VCaP (cell line): ENCODE data around the gene AP1B1.

Experiments
- H3K27ac ChIP-seq: fragments of 450-650 bp; 2 replicates; pipeline ENCODE4 v1.5.1; 2017
- CTCF ChIP-seq: fragments of 450-650 bp; conservative IDR thresholded peaks from 2 replicates; pipeline ENCODE4 v1.5.1; 2017; ENCODE audit warnings: mild to moderate bottlenecking, moderate library complexity

AP1B1 gene

GRCh38 chr22:29338398-29338797, 50.0 kb downstream of the AP1B1 start:
- peak overlapping the region; percentile 90 for H3K27ac ChIP-seq
- no peak for TF ChIP-seq CTCF

GRCh38 chr22:29337631-29338284, 50.6 kb downstream of the AP1B1 start:
- peak overlapping the region; percentile 90 for H3K27ac ChIP-seq
- no peak for TF ChIP-seq CTCF

GRCh38 chr22:29336751-29337490, 51.4 kb downstream of the AP1B1 start:
- TF ChIP-seq CTCF: no peak
- H3K27ac ChIP-seq: peak overlapping the region; percentile 90

- H3K27ac ChIP-seq: peak overlapping the region; percentile 90
- no peak for TF ChIP-seq CTCF
Observed at GRCh38 chr22:29335656-29336055, 52.7 kb downstream of the AP1B1 start.

- TF ChIP-seq CTCF: 0 out of 2 replicates have a peak, but pooled peaks have one; percentile 9
- peak overlapping the region; percentile 90 for H3K27ac ChIP-seq
Observed at GRCh38 chr22:29334696-29335344, 53.5 kb downstream of the AP1B1 start.

- no peak for TF ChIP-seq CTCF
- peak overlapping the region; percentile 90 for H3K27ac ChIP-seq
Observed at GRCh38 chr22:29334148-29334547, 54.2 kb downstream of the AP1B1 start.

GRCh38 chr22:29332886-29333496, 55.4 kb downstream of the AP1B1 start:
- H3K27ac ChIP-seq: peak overlapping the region; percentile 90
- TF ChIP-seq CTCF: no peak
